MCF 10A (cell line): ENCODE measurements around the gene LDAF1. TPM values are rescaled to one million over a fixed set of nuclear protein-coding genes. Genes with fewer than 3 reads are reported as not detected.

ENCODE experiments used
- BruUV-seq: library from RNA; stranded (reverse); fragments of 400-500 nt; replicated peaks from 2 replicates; lab custom pipeline; 2021; lab: Mats Ljungman, UMichigan
- CTCF ChIA-PET: fragments of 300-600 bp; sonication (Branson Sonifier 250); formaldehyde crosslinking; extraction: SDS; loops from one replicate; lab custom pipeline; 2021; ENCODE audit warnings: antibody characterized with exemption, inconsistent platforms; lab: Yijun Ruan, JAX
- POLR2A ChIA-PET: fragments of 300-600, 350-650 bp; sonication (Branson Sonifier 250); formaldehyde crosslinking; extraction: SDS; loops from one replicate; lab custom pipeline; 2020; ENCODE audit warnings: antibody characterized with exemption, inconsistent platforms; lab: Yijun Ruan, JAX
- DNase-seq: peaks from one replicate; pipeline ENCODE4 v3.0.0-alpha.2; 2018; ENCODE audit not compliant: unreplicated experiment
- H3K27ac Mint-ChIP-seq: one replicate; pipeline ENCODE4 v1.8.0; 2022; ENCODE audit warnings: mild to moderate bottlenecking, low read depth, mixed read lengths; ENCODE audit not compliant: unreplicated experiment
- H3K27me3 Mint-ChIP-seq: one replicate; pipeline ENCODE4 v1.8.0; 2022; ENCODE audit warnings: mixed read lengths; ENCODE audit not compliant: insufficient read depth, unreplicated experiment
- H3K36me3 Mint-ChIP-seq: one replicate; pipeline ENCODE4 v1.8.0; 2022; ENCODE audit warnings: mild to moderate bottlenecking, moderate library complexity, mixed read lengths; ENCODE audit not compliant: insufficient read depth, unreplicated experiment
- H3K4me1 Mint-ChIP-seq: one replicate; pipeline ENCODE4 v1.8.0; 2022; ENCODE audit warnings: mixed read lengths; ENCODE audit not compliant: insufficient read depth, unreplicated experiment
- H3K4me3 Mint-ChIP-seq: one replicate; pipeline ENCODE4 v1.8.0; 2022; ENCODE audit warnings: mild to moderate bottlenecking, moderate library complexity, mixed read lengths; ENCODE audit not compliant: unreplicated experiment
- H3K9me3 Mint-ChIP-seq: one replicate; pipeline ENCODE4 v1.8.0; 2022; ENCODE audit warnings: mixed read lengths; ENCODE audit not compliant: unreplicated experiment
- intact Hi-C: fragments of 100-400 bp; cut with micrococcal nuclease; formaldehyde crosslinking; loops from 2 replicates; pipeline ENCODE4 v1.14.1; 2022
- total RNA-seq: library from RNA; stranded (reverse); gene quantifications from 2 replicates; pipeline ENCODE4 v1.2.3, GENCODE V29; 2022
- TF ChIP-seq, protein P1 (sequence below): fragments of 200-600 bp; IDR thresholded peaks from one replicate; pipeline ENCODE4 v1.8.0; 2022; ENCODE audit warnings: antibody characterized with exemption, mild to moderate bottlenecking; ENCODE audit not compliant: unreplicated experiment

Gene LDAF1
- total RNA-seq, 1 experiment from 2014 or later = 30.1 TPM

DNA sequence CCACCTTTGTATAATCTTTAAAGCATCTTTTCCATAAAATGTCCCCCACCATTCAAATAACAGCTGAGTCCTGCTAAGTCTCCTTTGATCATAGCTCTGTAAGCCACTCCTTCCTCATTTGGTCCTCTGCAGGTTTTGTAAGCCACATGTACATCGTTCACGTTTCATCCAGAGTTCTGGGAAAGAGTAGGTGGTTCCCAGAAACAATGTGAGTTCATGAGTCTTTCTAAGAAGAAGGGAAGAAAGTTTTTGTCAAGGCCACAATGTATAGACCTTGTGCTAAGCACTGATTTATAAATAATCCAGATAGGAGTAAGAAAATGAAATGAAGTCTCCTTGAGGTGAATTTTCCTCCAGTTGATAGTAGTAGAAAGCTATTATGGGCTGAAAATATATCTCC, 66.3 kb downstream of the LDAF1 start:
- no peaks in the 10 kb centered on the region for H3K9me3 Mint-ChIP-seq
- H3K36me3 Mint-ChIP-seq = no peaks in the 10 kb centered on the region
- no peak overlapping the region for H3K27ac Mint-ChIP-seq
- H3K4me3 Mint-ChIP-seq = no peak overlapping the region
- no peak for DNase-seq
- H3K27me3 Mint-ChIP-seq = peaks cover 71% of the 10 kb centered on the region
- H3K4me1 Mint-ChIP-seq = no peaks in the 10 kb centered on the region
- intact Hi-C loops = no loop called here
- TF ChIP-seq, protein P1, sequence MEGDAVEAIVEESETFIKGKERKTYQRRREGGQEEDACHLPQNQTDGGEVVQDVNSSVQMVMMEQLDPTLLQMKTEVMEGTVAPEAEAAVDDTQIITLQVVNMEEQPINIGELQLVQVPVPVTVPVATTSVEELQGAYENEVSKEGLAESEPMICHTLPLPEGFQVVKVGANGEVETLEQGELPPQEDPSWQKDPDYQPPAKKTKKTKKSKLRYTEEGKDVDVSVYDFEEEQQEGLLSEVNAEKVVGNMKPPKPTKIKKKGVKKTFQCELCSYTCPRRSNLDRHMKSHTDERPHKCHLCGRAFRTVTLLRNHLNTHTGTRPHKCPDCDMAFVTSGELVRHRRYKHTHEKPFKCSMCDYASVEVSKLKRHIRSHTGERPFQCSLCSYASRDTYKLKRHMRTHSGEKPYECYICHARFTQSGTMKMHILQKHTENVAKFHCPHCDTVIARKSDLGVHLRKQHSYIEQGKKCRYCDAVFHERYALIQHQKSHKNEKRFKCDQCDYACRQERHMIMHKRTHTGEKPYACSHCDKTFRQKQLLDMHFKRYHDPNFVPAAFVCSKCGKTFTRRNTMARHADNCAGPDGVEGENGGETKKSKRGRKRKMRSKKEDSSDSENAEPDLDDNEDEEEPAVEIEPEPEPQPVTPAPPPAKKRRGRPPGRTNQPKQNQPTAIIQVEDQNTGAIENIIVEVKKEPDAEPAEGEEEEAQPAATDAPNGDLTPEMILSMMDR = no peak
- BruUV-seq = no TSS peak
- POLR2A ChIA-PET = no interaction called here
- CTCF ChIA-PET = interaction anchor here (0.7 to 0.8 kb wide), 2 partner anchors 9 to 11 kb away, joined by 4 read pairs; no protein-coding TSS in a partner anchor

DNA sequence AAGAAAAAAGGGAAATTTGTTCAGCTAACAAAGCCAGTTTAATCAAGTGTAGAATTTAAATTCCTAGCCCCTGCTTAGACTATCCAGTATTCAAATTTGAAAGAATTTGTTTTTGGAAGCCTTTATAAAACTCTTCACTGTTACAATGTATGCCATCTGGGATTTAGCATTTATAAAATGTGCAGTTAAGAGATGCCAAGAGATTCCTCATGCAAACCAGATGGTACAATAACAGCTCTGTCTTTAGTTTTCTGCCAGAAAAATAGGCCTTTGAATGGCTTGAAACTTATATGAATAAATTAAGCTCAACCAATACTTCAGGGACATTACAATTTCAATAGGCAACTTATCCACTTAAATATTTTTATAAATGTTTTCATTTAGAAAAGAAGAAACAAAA, 68.3 kb downstream of the LDAF1 start:
- H3K27ac Mint-ChIP-seq = no peak overlapping the region
- CTCF ChIA-PET = no interaction called here
- intact Hi-C loops = no loop called here
- DNase-seq = no peak
- TF ChIP-seq, protein P1 = no peak
- BruUV-seq = no TSS peak
- no peak overlapping the region for H3K4me3 Mint-ChIP-seq
- no peaks in the 10 kb centered on the region for H3K9me3 Mint-ChIP-seq
- H3K27me3 Mint-ChIP-seq = peaks cover 91% of the 10 kb centered on the region
- POLR2A ChIA-PET = no interaction called here
- H3K4me1 Mint-ChIP-seq = no peaks in the 10 kb centered on the region
- no peaks in the 10 kb centered on the region for H3K36me3 Mint-ChIP-seq

GRCh38 chr16:21227866-21228265, 69.4 kb downstream of the LDAF1 start:
- Mint-ChIP-seq H3K36me3 (no peaks in the 10 kb centered on the region), H3K27me3 (peaks cover 96% of the 10 kb centered on the region), H3K4me1 (no peaks in the 10 kb centered on the region), H3K4me3 (no peak overlapping the region), H3K27ac (no peak overlapping the region), H3K9me3 (no peaks in the 10 kb centered on the region)
- DNase-seq = no peak
- TF ChIP-seq, protein P1 = no peak
- BruUV-seq = no TSS peak
- POLR2A ChIA-PET = no interaction called here
- intact Hi-C loops = no loop called here
- CTCF ChIA-PET = interaction anchor here (1.2 kb wide), 1 partner anchor 39 kb away, joined by 5 read pairs; no protein-coding TSS in a partner anchor

DNA sequence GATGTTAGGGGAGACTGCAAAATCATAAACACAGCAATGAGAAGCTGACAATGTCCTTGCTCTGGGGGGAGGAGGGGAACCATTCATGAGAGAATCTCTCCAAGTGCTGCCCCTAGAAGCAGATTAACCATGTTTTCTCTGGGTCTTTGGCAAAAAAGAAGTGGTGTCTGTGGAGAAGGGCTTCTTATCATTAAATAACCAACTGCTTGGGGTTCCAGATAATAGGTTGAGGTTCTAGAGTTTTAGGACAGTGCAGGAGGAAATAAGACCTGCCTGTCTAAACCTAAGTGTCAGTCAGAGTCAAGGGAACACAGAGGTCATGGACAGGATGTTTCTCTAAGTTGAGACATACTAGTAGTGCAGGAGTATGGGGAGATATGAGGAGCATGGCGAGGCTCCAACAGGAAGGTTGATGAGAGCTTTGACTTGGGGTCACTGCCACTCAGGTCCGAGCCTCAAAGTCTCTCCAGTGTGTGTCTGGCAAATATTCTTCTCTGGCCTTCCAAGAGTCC, 69.9 kb downstream of the LDAF1 start:
- ChIA-PET POLR2A (no interaction called here), CTCF (interaction anchor here (1.2 kb wide), 1 partner anchor 40 kb away, joined by 5 read pairs; no protein-coding TSS in a partner anchor)
- no TSS peak for BruUV-seq
- intact Hi-C loops = no loop called here
- no peak overlapping the region for H3K4me3 Mint-ChIP-seq
- no peaks in the 10 kb centered on the region for H3K9me3 Mint-ChIP-seq
- no peak overlapping the region for H3K27ac Mint-ChIP-seq
- no peaks in the 10 kb centered on the region for H3K36me3 Mint-ChIP-seq
- DNase-seq = no peak
- TF ChIP-seq, protein P1 = no peak
- H3K4me1 Mint-ChIP-seq = no peaks in the 10 kb centered on the region
- H3K27me3 Mint-ChIP-seq = peaks cover 96% of the 10 kb centered on the region

Other genes with a start within 250 kb of the LDAF1 start
- not detected in 2 replicates for gene DNAH3, start 7.8 kb upstream of the LDAF1 start, total RNA-seq
- not detected in 2 replicates for gene ZP2, start 52.9 kb downstream of the LDAF1 start, total RNA-seq
- gene ANKS4B, start 75.0 kb downstream of the LDAF1 start, total RNA-seq = not detected in 2 replicates
- 1.6 and 4.0 TPM in 2 replicates for gene CRYM, start 119.6 kb downstream of the LDAF1 start, total RNA-seq